Right lobe of liver (tissue), 4 donors: ENCODE data around the gene SDF4.

Experiments used
- CTCF ChIP-seq, 4 donors: fragments of 200-600 bp in 3 of 4; fragments of 450-650 bp in 1 of 4; IDR thresholded peaks; one replicate each; pipeline versions ENCODE4 v1.5.1 to v1.8.0; 2016 to 2022; ENCODE audit warnings: antibody characterized with exemption in 4 of 4, mild to moderate bottlenecking in 2 of 4
- POLR2A ChIP-seq: fragments of 450-650 bp; IDR thresholded peaks from one replicate; pipeline ENCODE4 v1.6.1; 2017; ENCODE audit warnings: antibody characterized with exemption, mild to moderate bottlenecking
- donor health status: DM: no; HTN: no; CAD: no.
- donor health status: DM: no; HTN: no; CAD: no.
- donor health status: DM: no; HTN: yes; CAD: no.

DNA sequence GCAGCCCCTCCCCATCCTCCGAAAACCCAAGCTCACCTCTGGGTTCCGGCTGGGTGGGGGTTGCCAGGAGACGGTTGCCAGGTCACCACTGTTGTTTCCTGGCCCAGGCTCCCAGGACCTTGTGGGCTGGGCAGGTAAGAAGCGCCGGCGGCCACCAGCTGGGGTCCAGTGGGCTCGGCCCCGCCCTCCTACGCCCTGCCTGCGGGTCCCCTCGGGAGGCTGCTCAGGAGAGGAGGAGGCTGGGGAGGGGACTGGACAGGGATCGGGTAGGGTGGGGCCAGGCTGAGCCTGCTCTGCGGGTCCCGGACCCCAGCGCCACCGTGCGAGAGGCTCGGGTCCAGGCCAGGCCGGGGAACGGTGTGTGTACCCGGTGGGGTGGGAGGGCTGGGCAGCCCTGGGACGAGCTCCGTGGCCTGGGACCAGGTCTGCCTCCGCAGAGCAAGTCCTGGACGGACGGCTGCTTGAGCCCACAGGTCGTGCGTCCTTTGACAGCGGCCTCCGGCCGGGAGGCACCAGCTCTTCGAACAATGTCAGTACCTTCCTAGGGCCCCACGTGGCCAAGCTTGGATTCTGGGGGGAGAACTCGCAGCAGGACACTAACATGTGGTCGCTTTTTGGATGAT is 57.9 kb downstream of the SDF4 start, which contains the start of gene TTLL10:
- TF ChIP-seq CTCF (IDR thresholded peaks at IDR 0.05) (no peak), POLR2A (no peak)
